HG03457 (cell line): Measurements from ENCODE around the gene ZNF554.
A peak's percentile ranks its signal among the peaks of the same experiment; 100 is the strongest.

Source experiments
- ATAC-seq: cut with Tn5 transposase; IDR thresholded peaks from one replicate; pipeline ENCODE4 v1.9.1; 2021; ENCODE audit warnings: moderate number of reproducible peaks; ENCODE audit not compliant: unreplicated experiment

Gene ZNF554

GRCh38 chr19:2819540-2820111, at the start of gene ZNF554:
Gene ZNF554, plus strand, starts transcription at chr19:2819868. Its CDS starts 204 bp downstream, at chr19:2820072.
- peak; percentile 63 for ATAC-seq

GRCh38 chr19:2770055-2771013, 49.3 kb upstream of the ZNF554 start:
- ATAC-seq = no peak

GRCh38 chr19:2771786-2772674, 47.6 kb upstream of the ZNF554 start:
- ATAC-seq = no peak

- ATAC-seq = no peak
Observed at GRCh38 chr19:2774083-2774679, 45.5 kb upstream of the ZNF554 start.

- ATAC-seq = no peak
Observed at GRCh38 chr19:2774953-2775555, 44.6 kb upstream of the ZNF554 start.

- no peak for ATAC-seq
Observed at GRCh38 chr19:2775556-2776430, 43.9 kb upstream of the ZNF554 start.

- ATAC-seq = no peak
Observed at GRCh38 chr19:2777952-2778683, 41.5 kb upstream of the ZNF554 start.

- ATAC-seq = no peak
Observed at GRCh38 chr19:2779121-2779740, 40.4 kb upstream of the ZNF554 start.

GRCh38 chr19:2780284-2780683, 39.4 kb upstream of the ZNF554 start:
- no peak for ATAC-seq

- no peak for ATAC-seq
Observed at GRCh38 chr19:2782329-2782935, 37.2 kb upstream of the ZNF554 start.

GRCh38 chr19:2782936-2783780, 36.5 kb upstream of the ZNF554 start, which contains the start of gene SGTA:
Gene SGTA, minus strand, starts transcription at chr19:2783273. Its CDS starts 14,205 bp downstream, at chr19:2769068.
- ATAC-seq = peak; percentile 56

GRCh38 chr19:2783781-2784145, 35.9 kb upstream of the ZNF554 start:
- no peak for ATAC-seq

GRCh38 chr19:2785244-2785997, 34.2 kb upstream of the ZNF554 start, which contains the start of gene THOP1:
Gene THOP1, plus strand, starts transcription at chr19:2785503. Its CDS starts 160 bp downstream, at chr19:2785663.
- peak; percentile 40 for ATAC-seq

GRCh38 chr19:2787115-2787514, 32.6 kb upstream of the ZNF554 start:
- no peak for ATAC-seq

- no peak for ATAC-seq
Observed at GRCh38 chr19:2788237-2788636, 31.4 kb upstream of the ZNF554 start.

GRCh38 chr19:2790194-2790556, 29.5 kb upstream of the ZNF554 start:
- ATAC-seq = no peak
